GM23338 (cell line): Measurements from ENCODE around the gene CPEB3. TPM values are rescaled to one million over a fixed set of nuclear protein-coding genes. Genes with fewer than 3 reads are reported as not detected.

ENCODE experiments used
- ATAC-seq: fragments of 200-7000 bp; cut with Tn5 transposase; 3 replicates; pipeline ENCODE4 v1.9.1; 2020
- DNase-seq: peaks from one replicate; pipeline ENCODE4 v3.0.0-alpha.2; 2015; ENCODE audit warnings: low spot score
- H2AFZ ChIP-seq: fragments of 200-600 bp; sonication (generic); 2 replicates; pipeline ENCODE4 v1.8.0; 2016; ENCODE audit warnings: antibody characterized with exemption, mild to moderate bottlenecking, moderate library complexity
- H3F3A ChIP-seq: fragments of 200-600 bp; sonication (generic); replicated peaks from 2 replicates; pipeline ENCODE4 v1.8.0; 2017; ENCODE audit warnings: antibody characterized with exemption, mixed run types, low read depth
- H3K27ac ChIP-seq: fragments of 200-600 bp; sonication (generic); 2 replicates; pipeline ENCODE4 v1.6.1; 2016; ENCODE audit warnings: low read depth
- H3K27me3 ChIP-seq: fragments of 200-600 bp; sonication (generic); 2 replicates; pipeline ENCODE4 v1.8.0; 2016; ENCODE audit warnings: mild to moderate bottlenecking, mixed run types, moderate library complexity; ENCODE audit not compliant: insufficient read depth
- H3K36me3 ChIP-seq: fragments of 200-600 bp; sonication (generic); 2 replicates; pipeline ENCODE4 v1.8.0; 2016; ENCODE audit warnings: mild to moderate bottlenecking; ENCODE audit not compliant: insufficient read depth
- H3K4me1 ChIP-seq: fragments of 200-600 bp; sonication (generic); 2 replicates; pipeline ENCODE4 v1.8.0; 2016; ENCODE audit warnings: mild to moderate bottlenecking, moderate library complexity; ENCODE audit not compliant: insufficient read depth
- H3K4me2 ChIP-seq: fragments of 200-600 bp; sonication (generic); 2 replicates; pipeline ENCODE4 v1.7.1; 2017; ENCODE audit warnings: mixed run types
- H3K4me3 ChIP-seq: fragments of 200-600 bp; sonication (generic); 2 replicates; pipeline ENCODE4 v1.6.1; 2016; ENCODE audit warnings: mixed run types
- H3K79me2 ChIP-seq: fragments of 200-600 bp; sonication (generic); replicated peaks from 2 replicates; pipeline ENCODE4 v1.8.0; 2017; ENCODE audit warnings: mild to moderate bottlenecking; ENCODE audit not compliant: insufficient read depth
- H3K9me2 ChIP-seq: fragments of 200-600 bp; sonication (generic); 2 replicates; pipeline ENCODE4 v1.8.0; 2017; ENCODE audit not compliant: insufficient read depth
- H4K20me1 ChIP-seq: fragments of 200-600 bp; sonication (generic); replicated peaks from 2 replicates; pipeline ENCODE4 v1.8.0; 2017; ENCODE audit warnings: mild to moderate bottlenecking; ENCODE audit not compliant: insufficient read depth
- H3K27ac Mint-ChIP-seq: 2 replicates; pipeline ENCODE4 v1.8.0; 2020; ENCODE audit warnings: inconsistent platforms, mild to moderate bottlenecking, moderate library complexity, mixed read lengths
- H3K27me3 Mint-ChIP-seq: 3 replicates; pipeline ENCODE4 v1.8.0; 2022; ENCODE audit warnings: low read depth, mild to moderate bottlenecking, moderate library complexity, mixed read lengths, inconsistent platforms; ENCODE audit not compliant: insufficient read depth, poor library complexity
- H3K36me3 Mint-ChIP-seq: 3 replicates; pipeline ENCODE4 v1.8.0; 2021; ENCODE audit warnings: low read depth, mild to moderate bottlenecking, inconsistent platforms, moderate library complexity, mixed read lengths
- H3K4me1 Mint-ChIP-seq: 3 replicates; pipeline ENCODE4 v1.8.0; 2020; ENCODE audit warnings: mild to moderate bottlenecking, inconsistent platforms, mixed read lengths
- H3K4me3 Mint-ChIP-seq: 3 replicates; pipeline ENCODE4 v1.8.0; 2021; ENCODE audit warnings: moderate library complexity, mild to moderate bottlenecking, inconsistent platforms, mixed read lengths
- H3K9me3 Mint-ChIP-seq: 3 replicates; pipeline ENCODE4 v1.8.0; 2020; ENCODE audit warnings: moderate library complexity, mild to moderate bottlenecking, inconsistent platforms, mixed read lengths
- CREB1 ChIP-seq: fragments of 250-450 bp; sonication (Bioruptor Pico); IDR thresholded peaks from 2 replicates; pipeline ENCODE4 v1.5.0; 2020; ENCODE audit warnings: low read depth, mild to moderate bottlenecking, moderate library complexity
- EZH2 ChIP-seq: fragments of 200-600 bp; sonication (generic); IDR thresholded peaks from one replicate; pipeline ENCODE4 v1.8.0; 2017; ENCODE audit warnings: antibody characterized with exemption, mild to moderate bottlenecking, low read depth; ENCODE audit not compliant: unreplicated experiment
- EZH2phosphoT487 ChIP-seq: fragments of 200-600 bp; sonication (generic); IDR thresholded peaks from one replicate; pipeline ENCODE4 v1.8.1; 2018; ENCODE audit warnings: antibody characterized with exemption; ENCODE audit not compliant: unreplicated experiment
- JUNB ChIP-seq: IDR thresholded peaks from one replicate; pipeline ENCODE4 v1.6.1; 2016; ENCODE audit warnings: antibody characterized with exemption; ENCODE audit not compliant: unreplicated experiment
- NANOG ChIP-seq: IDR thresholded peaks from 2 replicates; pipeline ENCODE4 v1.6.1; 2016; ENCODE audit warnings: antibody characterized with exemption, borderline replicate concordance
- POLR2AphosphoS5 ChIP-seq: IDR thresholded peaks from 2 replicates; pipeline ENCODE4 v1.6.1; 2016; ENCODE audit warnings: antibody characterized with exemption, low read depth
- STAT1 ChIP-seq: IDR thresholded peaks from one replicate; pipeline ENCODE4 v1.6.1; 2016; ENCODE audit warnings: antibody characterized with exemption; ENCODE audit not compliant: unreplicated experiment
- ZNF114 ChIP-seq: fragments of 250-450 bp; sonication (Bioruptor Pico); IDR thresholded peaks from 2 replicates; pipeline ENCODE4 v1.5.0; 2020; ENCODE audit warnings: mild to moderate bottlenecking, moderate library complexity
- ZNF331 ChIP-seq: fragments of 250-450 bp; sonication (Bioruptor Pico); IDR thresholded peaks from 2 replicates; pipeline ENCODE4 v1.5.0; 2020; ENCODE audit warnings: low read depth, mild to moderate bottlenecking, moderate library complexity
- ZNF462 ChIP-seq: fragments of 250-450 bp; sonication (Bioruptor Pico); IDR thresholded peaks from 2 replicates; pipeline ENCODE4 v1.5.0; 2020; ENCODE audit warnings: mild to moderate bottlenecking, moderate library complexity
- polyA plus RNA-seq: library from polyadenylated mRNA; unstranded; fragments of >200 nt; fragmentation: Nextera tagmentation; extraction: Ambion mirVana; gene quantifications from 2 replicates; pipeline ENCODE4 v1.2.1, GENCODE V29; 2016
- total RNA-seq: library from RNA; depleted of rRNA; stranded (reverse); fragments of >200 nt; shearing (Covaris generic); gene quantifications from 2 replicates; pipeline ENCODE4 v1.2.3, GENCODE V29; 2014
- TF ChIP-seq, protein P1 (sequence below): IDR thresholded peaks from one replicate; pipeline ENCODE4 v1.6.1; 2018; ENCODE audit warnings: antibody characterized with exemption; ENCODE audit not compliant: unreplicated experiment

CPEB3 gene
- total and polyA plus RNA-seq, 2 experiments from 2014 or later: 0.74 to 1.9 TPM

DNA sequence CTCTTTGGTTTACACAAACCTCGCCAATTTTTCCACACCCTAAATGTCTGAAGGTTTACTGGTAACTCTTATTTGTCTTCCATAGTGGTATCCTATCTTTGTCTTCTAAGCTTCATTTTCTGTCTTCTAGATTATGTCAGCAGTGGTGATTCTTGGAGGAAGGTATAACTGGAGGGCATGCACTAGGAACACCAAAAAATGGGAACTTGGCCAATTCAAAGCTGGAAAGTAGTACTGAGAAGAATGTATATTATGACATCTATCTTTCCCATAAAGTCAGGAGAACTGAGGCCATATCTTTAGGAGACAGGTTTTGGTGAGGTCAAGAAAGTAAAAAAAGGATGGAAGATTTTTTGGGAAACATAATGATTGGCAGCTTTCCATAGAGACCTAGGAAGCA is 113.3 kb downstream of the CPEB3 start:
- Mint-ChIP-seq H3K4me1 (peaks cover 6% of the 10 kb centered on the region; the same call in 2 of the 3 replicates), H3K36me3 (no peaks in the 10 kb centered on the region), H3K4me3 (no peak overlapping the region), H3K27me3 (no peaks in the 10 kb centered on the region), H3K9me3 (no peaks in the 10 kb centered on the region), H3K27ac (no peak overlapping the region)
- Histone ChIP-seq H3K27me3 (no peaks in the 10 kb centered on the region), H3K79me2 (no peaks in the 10 kb centered on the region), H3K4me3 (no peak overlapping the region), H3K27ac (no peak overlapping the region), H3K9me2 (no peaks in the 10 kb centered on the region), H2AFZ (no peak overlapping the region), H3K36me3 (no peaks in the 10 kb centered on the region), H3K4me1 (no peaks in the 10 kb centered on the region), H3F3A (no peaks in the 10 kb centered on the region), H4K20me1 (no peaks in the 10 kb centered on the region), H3K4me2 (no peak overlapping the region)
- no peak for TF ChIP-seq EZH2
- ATAC-seq (no peak), DNase-seq (no peak)

DNA sequence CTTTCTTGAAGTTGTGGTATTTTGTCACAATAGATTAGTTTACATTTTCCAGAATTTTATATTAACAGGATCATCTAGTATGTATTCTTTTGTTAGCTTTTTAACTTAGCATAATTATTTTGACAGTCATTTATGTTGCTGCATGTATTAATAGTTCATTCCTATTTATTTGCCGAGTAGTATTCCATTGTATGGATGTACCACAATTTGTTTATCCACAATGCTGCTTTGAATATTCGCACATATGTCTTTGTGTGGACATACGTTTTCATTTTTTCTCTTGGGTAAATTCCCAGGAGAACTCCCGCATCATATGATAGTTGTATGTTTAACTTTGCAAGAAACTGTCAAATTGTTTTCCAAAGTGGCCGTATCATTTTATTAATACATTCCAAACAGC is 115.7 kb downstream of the CPEB3 start:
- H3K4me1 ChIP-seq: no peaks in the 10 kb centered on the region
- H3K4me2 ChIP-seq: no peak overlapping the region
- no peaks in the 10 kb centered on the region for H3K4me1 Mint-ChIP-seq
- no peaks in the 10 kb centered on the region for H3K79me2 ChIP-seq
- H3K9me3 Mint-ChIP-seq: no peaks in the 10 kb centered on the region
- no peaks in the 10 kb centered on the region for H3K27me3 ChIP-seq
- no peak overlapping the region for H2AFZ ChIP-seq
- H3K27me3 Mint-ChIP-seq: no peaks in the 10 kb centered on the region
- no peaks in the 10 kb centered on the region for H3F3A ChIP-seq
- ATAC-seq: no peak
- no peaks in the 10 kb centered on the region for H4K20me1 ChIP-seq
- DNase-seq: no peak
- H3K36me3 Mint-ChIP-seq: no peaks in the 10 kb centered on the region
- no peak overlapping the region for H3K4me3 ChIP-seq
- 0 out of 2 replicates have a peak overlapping the region, but pooled peaks have one; percentile 1 for H3K27ac ChIP-seq
- TF ChIP-seq ZNF114 (CRISPR knock-in tag) (no peak), NANOG (no peak), EZH2phosphoT487 (no peak), CREB1 (no peak), ZNF462 (CRISPR knock-in tag) (no peak), STAT1 (no peak), JUNB (no peak), ZNF331 (CRISPR knock-in tag) (no peak), POLR2AphosphoS5 (no peak), EZH2 (no peak)
- TF ChIP-seq, protein P1, sequence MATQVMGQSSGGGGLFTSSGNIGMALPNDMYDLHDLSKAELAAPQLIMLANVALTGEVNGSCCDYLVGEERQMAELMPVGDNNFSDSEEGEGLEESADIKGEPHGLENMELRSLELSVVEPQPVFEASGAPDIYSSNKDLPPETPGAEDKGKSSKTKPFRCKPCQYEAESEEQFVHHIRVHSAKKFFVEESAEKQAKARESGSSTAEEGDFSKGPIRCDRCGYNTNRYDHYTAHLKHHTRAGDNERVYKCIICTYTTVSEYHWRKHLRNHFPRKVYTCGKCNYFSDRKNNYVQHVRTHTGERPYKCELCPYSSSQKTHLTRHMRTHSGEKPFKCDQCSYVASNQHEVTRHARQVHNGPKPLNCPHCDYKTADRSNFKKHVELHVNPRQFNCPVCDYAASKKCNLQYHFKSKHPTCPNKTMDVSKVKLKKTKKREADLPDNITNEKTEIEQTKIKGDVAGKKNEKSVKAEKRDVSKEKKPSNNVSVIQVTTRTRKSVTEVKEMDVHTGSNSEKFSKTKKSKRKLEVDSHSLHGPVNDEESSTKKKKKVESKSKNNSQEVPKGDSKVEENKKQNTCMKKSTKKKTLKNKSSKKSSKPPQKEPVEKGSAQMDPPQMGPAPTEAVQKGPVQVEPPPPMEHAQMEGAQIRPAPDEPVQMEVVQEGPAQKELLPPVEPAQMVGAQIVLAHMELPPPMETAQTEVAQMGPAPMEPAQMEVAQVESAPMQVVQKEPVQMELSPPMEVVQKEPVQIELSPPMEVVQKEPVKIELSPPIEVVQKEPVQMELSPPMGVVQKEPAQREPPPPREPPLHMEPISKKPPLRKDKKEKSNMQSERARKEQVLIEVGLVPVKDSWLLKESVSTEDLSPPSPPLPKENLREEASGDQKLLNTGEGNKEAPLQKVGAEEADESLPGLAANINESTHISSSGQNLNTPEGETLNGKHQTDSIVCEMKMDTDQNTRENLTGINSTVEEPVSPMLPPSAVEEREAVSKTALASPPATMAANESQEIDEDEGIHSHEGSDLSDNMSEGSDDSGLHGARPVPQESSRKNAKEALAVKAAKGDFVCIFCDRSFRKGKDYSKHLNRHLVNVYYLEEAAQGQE: no peak
- no peaks in the 10 kb centered on the region for H3K9me2 ChIP-seq
- no peak overlapping the region for H3K27ac Mint-ChIP-seq
- no peak overlapping the region for H3K4me3 Mint-ChIP-seq
- no peaks in the 10 kb centered on the region for H3K36me3 ChIP-seq
